ENCODE data around the gene KLF3. TPM values are rescaled to one million over a fixed set of nuclear protein-coding genes. Genes with fewer than 3 reads are reported as not detected.
A peak's percentile ranks its signal among the peaks of the same experiment; 100 is the strongest.

The KLF3 gene
- total RNA-seq, 1 experiment from 2014 or later, result 51.2 TPM

DNA sequence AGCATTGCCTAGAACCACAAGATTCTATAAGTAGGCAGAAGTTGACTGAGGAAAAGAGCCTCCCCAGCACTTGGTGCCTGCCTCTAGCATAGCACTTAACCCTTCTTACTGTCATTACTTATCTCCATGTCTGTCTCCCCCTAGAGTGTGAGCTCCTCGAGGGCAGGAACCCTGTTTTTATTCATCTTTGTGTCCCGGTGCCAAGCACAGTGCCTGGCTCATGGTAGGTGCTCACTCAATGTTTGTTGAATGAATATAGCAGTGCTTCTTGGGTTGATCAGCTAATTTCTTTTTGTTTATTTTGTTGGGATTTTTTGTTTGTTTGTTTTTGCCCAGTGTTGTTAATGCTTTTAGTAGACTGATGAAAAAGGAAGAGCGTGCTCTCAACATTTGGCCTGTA, 30.3 kb downstream of the KLF3 start:
- Mint-ChIP-seq H3K36me3 (ENCODE audit: insufficient read depth, unreplicated experiment) (peaks cover 99% of the 10 kb centered on the region), H3K9me3 (ENCODE audit: unreplicated experiment) (no peaks in the 10 kb centered on the region), H3K4me1 (ENCODE audit: insufficient read depth, unreplicated experiment) (no peaks in the 10 kb centered on the region), H3K4me3 (ENCODE audit: unreplicated experiment) (no peak overlapping the region), H3K27ac (ENCODE audit: low read depth, unreplicated experiment) (peak overlapping the region; percentile 26), H3K27me3 (ENCODE audit: insufficient read depth, unreplicated experiment) (no peaks in the 10 kb centered on the region)
- POLR2A ChIA-PET, result interaction anchor here (0.8 to 1.5 kb wide), 4 partner anchors 8 to 603 kb away, joined by 3 to 6 read pairs (median 4); no protein-coding TSS in a partner anchor
- intact Hi-C loops (cut with micrococcal nuclease), result no loop called here
- no peak for DNase-seq (ENCODE audit: unreplicated experiment)
- BruUV-seq (replicated peaks), result no TSS peak
- CTCF ChIA-PET, result interaction anchor here (0.7 to 1.3 kb wide), 3 partner anchors 19 to 520 kb away, joined by 3 to 7 read pairs (median 3); no protein-coding TSS in a partner anchor
- TF ChIP-seq, protein P1, sequence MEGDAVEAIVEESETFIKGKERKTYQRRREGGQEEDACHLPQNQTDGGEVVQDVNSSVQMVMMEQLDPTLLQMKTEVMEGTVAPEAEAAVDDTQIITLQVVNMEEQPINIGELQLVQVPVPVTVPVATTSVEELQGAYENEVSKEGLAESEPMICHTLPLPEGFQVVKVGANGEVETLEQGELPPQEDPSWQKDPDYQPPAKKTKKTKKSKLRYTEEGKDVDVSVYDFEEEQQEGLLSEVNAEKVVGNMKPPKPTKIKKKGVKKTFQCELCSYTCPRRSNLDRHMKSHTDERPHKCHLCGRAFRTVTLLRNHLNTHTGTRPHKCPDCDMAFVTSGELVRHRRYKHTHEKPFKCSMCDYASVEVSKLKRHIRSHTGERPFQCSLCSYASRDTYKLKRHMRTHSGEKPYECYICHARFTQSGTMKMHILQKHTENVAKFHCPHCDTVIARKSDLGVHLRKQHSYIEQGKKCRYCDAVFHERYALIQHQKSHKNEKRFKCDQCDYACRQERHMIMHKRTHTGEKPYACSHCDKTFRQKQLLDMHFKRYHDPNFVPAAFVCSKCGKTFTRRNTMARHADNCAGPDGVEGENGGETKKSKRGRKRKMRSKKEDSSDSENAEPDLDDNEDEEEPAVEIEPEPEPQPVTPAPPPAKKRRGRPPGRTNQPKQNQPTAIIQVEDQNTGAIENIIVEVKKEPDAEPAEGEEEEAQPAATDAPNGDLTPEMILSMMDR (IDR thresholded peaks at IDR 0.05; ENCODE audit: unreplicated experiment), result no peak

DNA sequence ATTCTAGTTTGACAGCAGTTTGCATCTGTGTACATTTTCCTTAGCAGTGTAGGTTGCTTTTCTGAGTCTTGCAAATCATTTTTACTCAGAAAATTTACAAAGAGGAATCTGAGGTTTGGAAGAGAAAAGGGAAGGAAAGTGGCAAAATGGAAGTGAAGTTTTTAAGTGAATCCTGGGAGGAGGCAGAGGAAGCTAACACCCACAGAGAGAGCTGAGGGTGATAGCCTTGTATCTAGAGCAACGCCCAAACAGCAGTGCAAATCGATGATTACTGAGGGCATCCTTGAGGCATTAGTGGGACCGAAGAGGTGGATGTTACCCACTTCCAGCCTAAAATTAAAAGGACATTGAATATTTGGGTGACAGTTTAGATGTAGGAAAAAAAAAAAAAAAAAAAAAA, 31.8 kb downstream of the KLF3 start:
- intact Hi-C loops (cut with micrococcal nuclease), result no loop called here
- H3K9me3 Mint-ChIP-seq (ENCODE audit: unreplicated experiment), result no peaks in the 10 kb centered on the region
- H3K27me3 Mint-ChIP-seq (ENCODE audit: insufficient read depth, unreplicated experiment), result no peaks in the 10 kb centered on the region
- no peak for DNase-seq (ENCODE audit: unreplicated experiment)
- H3K27ac Mint-ChIP-seq (ENCODE audit: low read depth, unreplicated experiment), result no peak overlapping the region
- ChIA-PET CTCF (interaction anchor here (0.7 to 1.2 kb wide), 2 partner anchors 20 to 443 kb away, joined by 4 read pairs; no protein-coding TSS in a partner anchor), POLR2A (no interaction called here)
- no TSS peak for BruUV-seq (replicated peaks)
- no peaks in the 10 kb centered on the region for H3K4me1 Mint-ChIP-seq (ENCODE audit: insufficient read depth, unreplicated experiment)
- TF ChIP-seq, protein P1 (IDR thresholded peaks at IDR 0.05; ENCODE audit: unreplicated experiment), result no peak
- no peak overlapping the region for H3K4me3 Mint-ChIP-seq (ENCODE audit: unreplicated experiment)
- H3K36me3 Mint-ChIP-seq (ENCODE audit: insufficient read depth, unreplicated experiment), result peaks cover 86% of the 10 kb centered on the region

DNA sequence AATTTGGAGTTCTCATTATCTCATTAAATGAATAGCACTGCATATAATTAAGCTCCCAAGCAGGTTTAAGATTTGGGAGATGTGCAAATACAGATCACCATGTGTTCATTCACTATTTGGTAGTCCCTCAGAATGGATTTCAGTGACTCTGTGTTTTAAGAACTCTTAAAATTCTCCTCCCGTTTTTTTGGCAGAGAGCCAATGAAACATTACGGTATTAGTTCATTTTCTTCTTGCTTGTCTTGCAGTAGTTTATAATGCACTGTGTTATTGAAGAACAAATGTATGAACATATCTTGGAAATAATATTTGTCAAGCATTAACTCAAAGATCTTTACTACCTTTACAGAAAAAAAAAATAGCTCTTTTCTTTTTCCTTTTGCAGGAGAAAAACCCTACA, 32.7 kb downstream of the KLF3 start:
- H3K27me3 Mint-ChIP-seq (ENCODE audit: insufficient read depth, unreplicated experiment), result no peaks in the 10 kb centered on the region
- intact Hi-C loops (cut with micrococcal nuclease), result no loop called here
- BruUV-seq (replicated peaks), result no TSS peak
- no peaks in the 10 kb centered on the region for H3K4me1 Mint-ChIP-seq (ENCODE audit: insufficient read depth, unreplicated experiment)
- no peak for DNase-seq (ENCODE audit: unreplicated experiment)
- H3K36me3 Mint-ChIP-seq (ENCODE audit: insufficient read depth, unreplicated experiment), result peaks cover 78% of the 10 kb centered on the region
- TF ChIP-seq, protein P1 (IDR thresholded peaks at IDR 0.05; ENCODE audit: unreplicated experiment), result no peak
- POLR2A ChIA-PET, result no interaction called here
- H3K4me3 Mint-ChIP-seq (ENCODE audit: unreplicated experiment), result no peak overlapping the region
- CTCF ChIA-PET, result interaction anchor here (0.6 to 1.2 kb wide), 7 partner anchors 9 to 661 kb away, joined by 3 to 4 read pairs (median 3); no protein-coding TSS in a partner anchor
- H3K9me3 Mint-ChIP-seq (ENCODE audit: unreplicated experiment), result no peaks in the 10 kb centered on the region
- H3K27ac Mint-ChIP-seq (ENCODE audit: low read depth, unreplicated experiment), result no peak overlapping the region

DNA sequence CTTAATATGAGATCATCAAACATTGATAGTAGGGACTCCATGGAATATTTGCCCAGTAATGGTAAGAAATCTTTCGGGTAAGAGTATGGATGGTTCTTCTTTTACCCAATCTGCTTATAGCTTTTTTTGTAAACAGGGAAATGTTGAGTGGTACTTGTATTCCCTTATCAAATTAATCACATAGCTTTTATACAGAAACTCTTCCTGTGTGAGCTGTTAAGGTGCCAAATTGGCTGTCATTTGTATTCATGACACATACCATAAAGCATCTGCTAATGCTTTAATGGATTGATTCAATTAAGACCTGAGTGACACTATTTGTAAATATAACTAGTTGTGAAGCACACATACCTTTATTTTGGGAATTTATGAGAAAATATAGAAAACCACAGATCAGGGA, 34.2 kb downstream of the KLF3 start:
- no TSS peak for BruUV-seq (replicated peaks)
- no peak for DNase-seq (ENCODE audit: unreplicated experiment)
- H3K27ac Mint-ChIP-seq (ENCODE audit: low read depth, unreplicated experiment), result no peak overlapping the region
- H3K9me3 Mint-ChIP-seq (ENCODE audit: unreplicated experiment), result no peaks in the 10 kb centered on the region
- H3K4me3 Mint-ChIP-seq (ENCODE audit: unreplicated experiment), result no peak overlapping the region
- H3K27me3 Mint-ChIP-seq (ENCODE audit: insufficient read depth, unreplicated experiment), result no peaks in the 10 kb centered on the region
- POLR2A ChIA-PET, result interaction anchor here (0.7 to 1.3 kb wide), 3 partner anchors 11 to 380 kb away, joined by 3 to 6 read pairs (median 4); no protein-coding TSS in a partner anchor
- no peaks in the 10 kb centered on the region for H3K4me1 Mint-ChIP-seq (ENCODE audit: insufficient read depth, unreplicated experiment)
- peaks cover 64% of the 10 kb centered on the region for H3K36me3 Mint-ChIP-seq (ENCODE audit: insufficient read depth, unreplicated experiment)
- intact Hi-C loops (cut with micrococcal nuclease), result no loop called here
- CTCF ChIA-PET, result interaction anchor here (0.7 to 2.1 kb wide), 4 partner anchors 34 to 519 kb away, joined by 3 to 8 read pairs (median 4); no protein-coding TSS in a partner anchor
- TF ChIP-seq, protein P1 (IDR thresholded peaks at IDR 0.05; ENCODE audit: unreplicated experiment), result no peak

Data from MCF 10A (cell line).